ENCODE measurements around the gene RTL1.

Gene RTL1

DNA sequence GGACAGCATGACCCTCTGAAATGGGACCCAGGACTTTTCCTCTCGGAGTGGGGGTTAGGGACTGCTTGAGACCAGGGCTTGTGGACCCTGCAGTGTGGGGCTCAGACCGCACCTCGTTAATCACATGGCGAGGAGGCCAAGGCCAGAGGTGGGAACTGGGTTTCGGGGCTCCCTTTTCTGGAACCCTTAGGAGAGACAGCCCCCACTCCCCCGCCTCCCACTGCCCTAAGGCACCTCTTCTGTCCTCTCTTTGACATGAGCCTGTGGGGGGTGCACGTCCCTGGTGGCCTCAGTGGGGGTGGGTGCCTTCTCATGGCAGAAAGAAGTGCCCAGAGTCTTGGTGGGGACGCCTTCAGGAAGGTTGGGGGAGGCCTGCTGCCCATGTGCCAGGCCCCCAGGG, 24.3 kb downstream of the RTL1 start:
- no peak overlapping the region for H3K4me3 ChIP-seq (ENCODE audit: low read depth, low read length)
- no peak for DNase-seq
- peaks cover 40% of the 10 kb centered on the region for H3K27me3 ChIP-seq (ENCODE audit: insufficient read depth, low read depth, severe bottlenecking)
- TF ChIP-seq CTCF (IDR thresholded peaks at IDR 0.05; ENCODE audit: low read depth, low read length) = no peak
- H3K27ac ChIP-seq = no peak overlapping the region
- peaks cover 5% of the 10 kb centered on the region for H3K9me3 ChIP-seq (ENCODE audit: severe bottlenecking)
- H3K36me3 ChIP-seq = no peaks in the 10 kb centered on the region

- no peak for DNase-seq
- no peaks in the 10 kb centered on the region for H3K36me3 ChIP-seq
- no peak overlapping the region for H3K27ac ChIP-seq
- no peak for TF ChIP-seq CTCF (IDR thresholded peaks at IDR 0.05; ENCODE audit: low read depth, low read length)
- H3K27me3 ChIP-seq (ENCODE audit: insufficient read depth, low read depth, severe bottlenecking) = peaks cover 34% of the 10 kb centered on the region
- H3K4me3 ChIP-seq (ENCODE audit: low read depth, low read length) = no peak overlapping the region
- H3K9me3 ChIP-seq (ENCODE audit: severe bottlenecking) = peaks cover 5% of the 10 kb centered on the region
Observed at GRCh38 chr14:100878271-100879146, 25.0 kb downstream of the RTL1 start.

DNA sequence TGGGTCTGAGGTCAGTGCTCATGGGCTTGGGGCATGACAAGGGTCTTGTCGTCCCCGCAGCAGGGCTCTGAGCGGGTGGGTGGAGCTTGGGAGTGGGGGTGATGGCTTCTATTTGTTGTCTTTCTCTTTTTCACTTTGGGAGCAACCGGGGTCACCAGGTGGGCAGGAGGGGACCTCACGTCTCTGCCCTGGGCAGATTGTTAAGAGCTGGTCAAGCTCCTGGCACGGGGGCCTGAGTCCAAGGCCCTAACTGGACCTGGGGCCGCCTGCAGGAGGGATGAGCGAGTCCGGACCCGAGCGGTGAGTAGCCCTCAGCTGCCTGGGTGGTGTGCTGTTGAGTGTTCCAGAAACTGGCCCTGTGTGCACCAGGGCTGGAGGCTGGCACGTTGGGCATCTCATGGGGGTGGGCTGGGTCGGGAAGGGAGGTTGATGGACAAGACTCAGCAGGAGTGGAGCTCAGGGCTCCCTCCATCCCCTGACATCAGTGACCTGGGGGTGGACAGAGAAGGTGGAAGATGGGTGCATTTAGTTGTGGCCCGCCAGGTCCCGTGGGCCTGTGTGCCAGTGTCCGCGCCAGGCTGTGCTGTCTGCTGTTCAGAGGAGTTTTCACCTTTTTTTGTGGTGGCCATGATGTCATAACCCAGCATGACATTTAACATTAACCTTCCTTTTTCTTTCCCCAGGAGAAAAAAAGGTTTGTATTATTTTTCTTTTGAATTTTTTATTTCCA, 27.5 kb downstream of the RTL1 start:
- peaks cover 27% of the 10 kb centered on the region for H3K27me3 ChIP-seq (ENCODE audit: insufficient read depth, low read depth, severe bottlenecking)
- no peaks in the 10 kb centered on the region for H3K9me3 ChIP-seq (ENCODE audit: severe bottlenecking)
- no peak for DNase-seq
- TF ChIP-seq CTCF (IDR thresholded peaks at IDR 0.05; ENCODE audit: low read depth, low read length) = no peak
- no peak overlapping the region for H3K27ac ChIP-seq
- H3K36me3 ChIP-seq = no peaks in the 10 kb centered on the region
- H3K4me3 ChIP-seq (ENCODE audit: low read depth, low read length) = no peak overlapping the region

- peaks cover 26% of the 10 kb centered on the region for H3K27me3 ChIP-seq (ENCODE audit: insufficient read depth, low read depth, severe bottlenecking)
- no peak for TF ChIP-seq CTCF (IDR thresholded peaks at IDR 0.05; ENCODE audit: low read depth, low read length)
- no peaks in the 10 kb centered on the region for H3K9me3 ChIP-seq (ENCODE audit: severe bottlenecking)
- H3K27ac ChIP-seq = no peak overlapping the region
- no peak for DNase-seq
- no peaks in the 10 kb centered on the region for H3K36me3 ChIP-seq
- no peak overlapping the region for H3K4me3 ChIP-seq (ENCODE audit: low read depth, low read length)
Observed at GRCh38 chr14:100875126-100875525, 28.4 kb downstream of the RTL1 start.

- TF ChIP-seq CTCF (IDR thresholded peaks at IDR 0.05; ENCODE audit: low read depth, low read length) = no peak
- no peak for DNase-seq
- H3K27ac ChIP-seq = no peak overlapping the region
- H3K36me3 ChIP-seq = no peaks in the 10 kb centered on the region
- H3K4me3 ChIP-seq (ENCODE audit: low read depth, low read length) = no peak overlapping the region
- no peaks in the 10 kb centered on the region for H3K9me3 ChIP-seq (ENCODE audit: severe bottlenecking)
- peaks cover 26% of the 10 kb centered on the region for H3K27me3 ChIP-seq (ENCODE audit: insufficient read depth, low read depth, severe bottlenecking)
Observed at GRCh38 chr14:100874411-100875091, 29.0 kb downstream of the RTL1 start.

Measured in WERI-Rb-1 (cell line).